Inflammatory macrophage (primary cell): Measurements from ENCODE around the gene RPL15.

Source experiments
- DNase-seq, 2 donors: peaks; one replicate each; pipeline ENCODE4 v3.0.0-alpha.2; 2020 to 2022

Gene RPL15

DNA sequence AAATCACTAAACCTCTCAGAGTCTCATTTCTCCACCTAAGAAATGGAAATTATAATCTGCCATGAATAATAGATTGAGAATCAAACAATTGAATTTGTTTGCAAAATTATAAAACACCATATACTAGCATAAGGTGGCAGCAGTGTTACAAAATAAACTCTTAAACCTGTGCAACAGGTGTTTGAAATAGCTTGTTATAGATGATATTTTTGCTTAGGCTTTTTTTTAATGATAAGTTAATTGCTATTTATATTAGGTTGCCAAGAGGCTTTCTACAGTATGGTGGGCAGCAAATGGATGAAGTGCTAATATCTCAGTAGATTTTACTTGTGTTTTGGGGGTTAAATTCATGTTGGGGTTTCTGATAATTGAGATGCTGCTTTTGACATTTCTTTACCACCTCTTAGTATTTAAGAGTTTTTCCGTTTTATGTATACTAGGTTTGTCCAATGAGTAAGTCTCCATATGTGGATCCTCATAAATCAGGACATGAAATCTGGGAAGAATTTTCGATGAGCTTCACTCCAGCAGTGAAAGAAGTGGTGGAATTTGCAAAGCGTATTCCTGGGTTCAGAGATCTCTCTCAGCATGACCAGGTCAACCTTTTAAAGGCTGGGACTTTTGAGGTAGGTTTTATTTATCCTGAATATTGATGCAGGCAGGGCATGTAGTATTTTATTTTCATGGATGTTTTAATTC lies 47.8 kb downstream of the RPL15 start:
- no peak for DNase-seq

DNA sequence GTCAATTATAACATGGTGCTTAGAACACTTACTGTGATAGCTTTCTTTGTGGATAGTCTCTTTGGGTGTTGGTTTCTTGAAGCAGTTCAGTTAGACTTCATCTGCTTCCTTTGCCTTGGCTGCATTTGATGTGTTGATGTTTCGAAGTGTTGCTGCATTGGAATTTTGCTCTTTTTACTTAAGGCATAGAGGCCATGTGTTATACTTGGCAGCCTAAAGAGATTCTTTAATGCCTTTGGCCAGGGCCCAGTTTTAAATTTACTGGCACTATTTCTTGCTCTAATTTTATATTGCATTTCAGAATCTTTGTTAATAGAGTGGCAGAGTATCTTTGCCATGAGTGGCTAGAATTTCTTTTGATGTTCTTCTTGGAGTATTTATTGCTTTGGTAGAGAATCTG lies 49.4 kb downstream of the RPL15 start:
- no peak for DNase-seq

DNA sequence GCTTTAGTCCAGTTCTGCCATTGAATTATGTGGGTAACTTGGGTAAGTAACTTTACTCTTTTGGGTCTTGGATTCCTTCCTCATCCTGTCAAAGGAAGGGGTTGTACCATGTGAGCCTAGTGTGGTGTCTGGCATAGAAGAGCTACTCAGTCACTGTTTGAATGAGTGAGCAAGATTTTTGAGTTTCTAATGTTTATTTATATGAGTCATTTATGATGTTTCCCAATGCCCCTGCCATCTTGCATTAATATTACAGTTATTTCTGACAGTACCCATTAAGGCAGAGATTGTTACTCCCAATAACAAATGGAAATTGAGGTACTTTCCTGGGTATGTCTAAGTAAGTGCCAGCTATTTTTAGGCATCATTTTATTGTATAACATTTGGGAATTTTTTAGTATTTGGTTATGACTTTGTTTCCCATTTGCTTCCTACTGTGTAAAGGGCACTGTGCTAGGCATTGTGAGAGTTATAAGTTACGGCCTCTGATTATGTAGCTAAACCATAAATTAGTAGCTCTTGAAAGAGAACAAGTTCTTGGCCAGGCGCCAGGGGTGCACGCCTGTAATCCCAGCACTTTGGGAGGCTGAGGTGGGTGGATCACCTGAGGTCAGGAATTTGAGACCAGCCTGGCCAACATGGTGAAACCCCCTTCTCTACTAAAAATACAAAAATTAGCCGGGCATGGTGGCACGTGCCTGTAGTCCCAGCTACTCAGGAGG lies 51.7 kb downstream of the RPL15 start:
- DNase-seq: peak in 1 of 2 donors; percentile 35

- no peak for DNase-seq
These were observed 52.5 kb downstream of the RPL15 start for GRCh38 chr3:23969393-23969792.
